ENCODE results near the gene PLN. TPM values are rescaled to one million over a fixed set of nuclear protein-coding genes. Genes with fewer than 3 reads are reported as not detected.
A peak's percentile ranks its signal among the peaks of the same experiment; 100 is the strongest.

PLN gene
- total and polyA plus RNA-seq, 10 donors = 0.43 to 3.9 (median 2.3) TPM

GRCh38 chr6:118507636-118508035, 40.5 kb upstream of the PLN start:
- WGBS, 5 donors = 92 to 98% (median 96%) methylated on average over 1 of the region's 1 CpG
- intact Hi-C loops (cut with DNase I; ENCODE audit: low total_unique reads) = no loop called here
- no peak overlapping the region for H3K27ac ChIP-seq

GRCh38 chr6:118509009-118509617, 39.0 kb upstream of the PLN start:
- H3K4me1 ChIP-seq = no peaks in the 10 kb centered on the region
- intact Hi-C loops (cut with DNase I; ENCODE audit: low total_unique reads) = no loop called here
- whole genome bisulfite sequencing, 5 donors = 73 to 87% (median 80%) methylated on average over 3 of the region's 3 CpGs

More at GRCh38 chr6:118507636-118508035, 40.5 kb upstream of the PLN start:
- Histone ChIP-seq H3K27me3 (replicated peaks in 1 of 7) (no peaks in the 10 kb centered on the region), H3K4me3 (no peak overlapping the region), H3K36me3 (peaks cover 0 to 32% (median 12%) of the 10 kb centered on the region in 6 donors), H3K9me3 (peaks cover 0 to 7% (median 0%) of the 10 kb centered on the region in 8 donors), H3K4me1 (no peaks in the 10 kb centered on the region)
- no peak for DNase-seq
- no peak for TF ChIP-seq POLR2AphosphoS5 (IDR thresholded peaks at IDR 0.05)
- TF ChIP-seq POLR2A (IDR thresholded peaks at IDR 0.05) = no peak
- TF ChIP-seq CTCF (IDR thresholded peaks at IDR 0.05 in 8 of 11, conservative IDR thresholded peaks at IDR 0.05 in 3 of 11) = no peak

GRCh38 chr6:118511930-118512715, 36.0 kb upstream of the PLN start:
- WGBS, 5 donors = 95 to 99% (median 97%) methylated on average over 4 of the region's 4 CpGs
- H3K27me3 ChIP-seq (replicated peaks in 1 of 7) = no peaks in the 10 kb centered on the region
- H3K4me3 ChIP-seq = no peak overlapping the region
- no peak for DNase-seq
- no peaks in the 10 kb centered on the region for H3K9me3 ChIP-seq
- H3K4me1 ChIP-seq = peaks cover 0 to 5% (median 0%) of the 10 kb centered on the region in 6 donors
- intact Hi-C loops (cut with DNase I; ENCODE audit: low total_unique reads) = no loop called here
- TF ChIP-seq POLR2AphosphoS5 (IDR thresholded peaks at IDR 0.05) (no peak), POLR2A (IDR thresholded peaks at IDR 0.05) (no peak), CTCF (IDR thresholded peaks at IDR 0.05 in 8 of 11, conservative IDR thresholded peaks at IDR 0.05 in 3 of 11) (no peak)
- H3K36me3 ChIP-seq = peaks cover 0 to 9% (median 0%) of the 10 kb centered on the region in 6 donors
- H3K27ac ChIP-seq = no peak overlapping the region

More at GRCh38 chr6:118509009-118509617, 39.0 kb upstream of the PLN start:
- no peak overlapping the region for H3K4me3 ChIP-seq
- no peak for DNase-seq
- H3K9me3 ChIP-seq = no peaks in the 10 kb centered on the region
- peaks cover 0 to 20% (median 10%) of the 10 kb centered on the region in 6 donors for H3K36me3 ChIP-seq
- no peak overlapping the region for H3K27ac ChIP-seq
- no peaks in the 10 kb centered on the region for H3K27me3 ChIP-seq (replicated peaks in 1 of 7)
- TF ChIP-seq POLR2AphosphoS5 (IDR thresholded peaks at IDR 0.05) (no peak), CTCF (IDR thresholded peaks at IDR 0.05 in 8 of 11, conservative IDR thresholded peaks at IDR 0.05 in 3 of 11) (peak in 1 of 11 experiments; percentile 13)

- TF ChIP-seq POLR2AphosphoS5 (IDR thresholded peaks at IDR 0.05) (no peak), CTCF (IDR thresholded peaks at IDR 0.05 in 8 of 11, conservative IDR thresholded peaks at IDR 0.05 in 3 of 11) (no peak), POLR2A (IDR thresholded peaks at IDR 0.05) (no peak)
- H3K36me3 ChIP-seq = peaks cover 0 to 14% (median 0%) of the 10 kb centered on the region in 6 donors
- H3K4me3 ChIP-seq = no peak overlapping the region
- 81 to 89% (median 86%) methylated on average over 3 of the region's 3 CpGs for WGBS, 5 donors
- H3K27me3 ChIP-seq (replicated peaks in 1 of 7) = no peaks in the 10 kb centered on the region
- no peak overlapping the region for H3K27ac ChIP-seq
- H3K9me3 ChIP-seq = no peaks in the 10 kb centered on the region
- peaks cover 0 to 5% (median 0%) of the 10 kb centered on the region in 6 donors for H3K4me1 ChIP-seq
- no peak for DNase-seq
- intact Hi-C loops (cut with DNase I; ENCODE audit: low total_unique reads) = no loop called here
Observed at GRCh38 chr6:118514689-118515088, 33.4 kb upstream of the PLN start.
